22Rv1 (cell line): Measurements from ENCODE around the gene CYCS.

Experiments
- H3K27ac ChIP-seq: fragments of 450-650 bp; 2 replicates; pipeline ENCODE4 v1.5.1; 2017
- ZFX ChIP-seq: fragments of 450-650 bp; IDR thresholded peaks from 2 replicates; pipeline ENCODE4 v1.6.1; 2017; ENCODE audit warnings: antibody characterized with exemption, borderline replicate concordance
- TF ChIP-seq, protein P1 (sequence below): fragments of 450-650 bp; IDR thresholded peaks from 2 replicates; pipeline ENCODE4 v1.5.1; 2017; ENCODE audit warnings: mild to moderate bottlenecking

Gene CYCS

GRCh38 chr7:25125137-25125946 is at the start of gene CYCS:
CYCS (minus strand) TSS chr7:25125260; CDS start chr7:25124119, 1,141 bp downstream.
- H3K27ac ChIP-seq, result peak within 1 kb of the TSS; percentile 88
- no peak for TF ChIP-seq ZFX
- TF ChIP-seq, protein P1, sequence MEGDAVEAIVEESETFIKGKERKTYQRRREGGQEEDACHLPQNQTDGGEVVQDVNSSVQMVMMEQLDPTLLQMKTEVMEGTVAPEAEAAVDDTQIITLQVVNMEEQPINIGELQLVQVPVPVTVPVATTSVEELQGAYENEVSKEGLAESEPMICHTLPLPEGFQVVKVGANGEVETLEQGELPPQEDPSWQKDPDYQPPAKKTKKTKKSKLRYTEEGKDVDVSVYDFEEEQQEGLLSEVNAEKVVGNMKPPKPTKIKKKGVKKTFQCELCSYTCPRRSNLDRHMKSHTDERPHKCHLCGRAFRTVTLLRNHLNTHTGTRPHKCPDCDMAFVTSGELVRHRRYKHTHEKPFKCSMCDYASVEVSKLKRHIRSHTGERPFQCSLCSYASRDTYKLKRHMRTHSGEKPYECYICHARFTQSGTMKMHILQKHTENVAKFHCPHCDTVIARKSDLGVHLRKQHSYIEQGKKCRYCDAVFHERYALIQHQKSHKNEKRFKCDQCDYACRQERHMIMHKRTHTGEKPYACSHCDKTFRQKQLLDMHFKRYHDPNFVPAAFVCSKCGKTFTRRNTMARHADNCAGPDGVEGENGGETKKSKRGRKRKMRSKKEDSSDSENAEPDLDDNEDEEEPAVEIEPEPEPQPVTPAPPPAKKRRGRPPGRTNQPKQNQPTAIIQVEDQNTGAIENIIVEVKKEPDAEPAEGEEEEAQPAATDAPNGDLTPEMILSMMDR, result no peak

DNA sequence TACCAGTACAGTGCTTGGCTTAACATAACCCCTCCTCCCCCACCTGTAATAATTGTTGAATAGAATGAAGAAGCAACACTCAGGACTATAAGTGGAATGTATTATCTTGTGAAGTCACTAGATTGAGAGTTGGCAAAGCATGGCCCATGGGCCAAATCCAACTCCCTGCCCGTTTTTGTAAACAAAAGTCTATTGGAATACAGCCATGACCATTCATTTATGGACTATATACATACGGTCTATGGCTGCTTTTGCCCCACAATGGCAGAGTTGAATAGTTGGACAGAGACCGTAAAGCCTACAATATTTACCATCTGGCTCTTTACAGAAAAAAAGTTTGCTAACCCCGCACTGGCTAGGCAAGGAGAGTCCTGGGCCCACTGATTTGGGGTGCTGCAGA is 48.1 kb upstream of the CYCS start:
- TF ChIP-seq ZFX, result no peak
- TF ChIP-seq, protein P1, result no peak
- H3K27ac ChIP-seq, result no peak overlapping the region

GRCh38 chr7:25171516-25171915 is 46.5 kb upstream of the CYCS start:
- H3K27ac ChIP-seq, result no peak overlapping the region

DNA sequence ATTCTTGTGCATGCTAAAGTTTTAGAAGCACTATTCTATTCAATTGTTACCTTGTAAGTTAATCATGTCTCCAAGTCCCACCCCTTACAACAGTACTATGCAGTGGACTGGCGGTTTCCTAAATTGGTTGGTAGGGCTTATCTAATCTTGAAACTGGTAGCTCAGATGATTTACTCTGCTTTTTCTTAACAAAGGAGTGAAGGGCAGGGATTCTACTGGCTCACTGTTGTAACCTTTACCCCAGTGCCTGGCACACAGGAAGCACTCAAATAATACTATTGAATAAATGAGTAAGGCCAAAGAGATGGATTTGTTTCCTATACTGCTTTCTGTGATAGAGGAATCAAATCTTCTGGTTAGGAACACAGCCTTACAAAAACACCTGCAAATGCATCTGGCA is 46.0 kb upstream of the CYCS start:
- no peak overlapping the region for H3K27ac ChIP-seq
- TF ChIP-seq ZFX, result no peak
- TF ChIP-seq, protein P1, result no peak

More at GRCh38 chr7:25171516-25171915, 46.5 kb upstream of the CYCS start:
- TF ChIP-seq, protein P1, result no peak
- TF ChIP-seq ZFX, result no peak

GRCh38 chr7:25169683-25170082 is 44.6 kb upstream of the CYCS start:
- TF ChIP-seq ZFX, result no peak
- TF ChIP-seq, protein P1, result no peak
- no peak overlapping the region for H3K27ac ChIP-seq

DNA sequence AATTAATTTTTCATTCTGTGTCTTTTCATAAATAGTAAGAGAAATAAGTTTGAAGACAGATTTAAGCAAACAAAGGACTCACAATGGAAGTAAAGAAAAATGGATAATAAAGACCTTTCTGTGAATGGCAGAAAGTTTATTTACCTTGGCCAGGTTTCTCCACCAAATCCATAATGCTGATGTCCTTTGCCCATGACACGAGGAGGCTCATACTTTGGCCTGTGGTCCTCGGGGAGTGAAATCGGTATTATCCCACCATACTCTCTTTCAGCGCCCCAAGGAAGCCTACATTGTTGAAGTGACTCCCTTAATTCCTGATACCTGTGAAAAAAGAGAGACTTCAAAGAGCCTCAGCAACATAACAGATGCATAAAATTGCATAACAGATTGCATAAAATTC is 43.1 kb upstream of the CYCS start:
- no peak overlapping the region for H3K27ac ChIP-seq
- TF ChIP-seq, protein P1, result no peak
- no peak for TF ChIP-seq ZFX

GRCh38 chr7:25167262-25167843 is 42.3 kb upstream of the CYCS start:
- TF ChIP-seq, protein P1, result no peak
- no peak for TF ChIP-seq ZFX

More at GRCh38 chr7:25167262-25167843, 42.3 kb upstream of the CYCS start:
- H3K27ac ChIP-seq, result no peak overlapping the region
